HG03575 (cell line): Measurements from ENCODE around the gene CCNB1.
"Not testable (repeated sequence)": the region's sequence is repeated elsewhere in the genome, so short reads cannot be mapped to it uniquely, and the experiment has no call there.

Experiments
- ATAC-seq: cut with Tn5 transposase; IDR thresholded peaks from one replicate; pipeline ENCODE4 v1.9.1; 2021; ENCODE audit not compliant: unreplicated experiment, insufficient number of reproducible peaks, low FRiP score; ENCODE audit errors: extremely low read depth

The CCNB1 gene

DNA sequence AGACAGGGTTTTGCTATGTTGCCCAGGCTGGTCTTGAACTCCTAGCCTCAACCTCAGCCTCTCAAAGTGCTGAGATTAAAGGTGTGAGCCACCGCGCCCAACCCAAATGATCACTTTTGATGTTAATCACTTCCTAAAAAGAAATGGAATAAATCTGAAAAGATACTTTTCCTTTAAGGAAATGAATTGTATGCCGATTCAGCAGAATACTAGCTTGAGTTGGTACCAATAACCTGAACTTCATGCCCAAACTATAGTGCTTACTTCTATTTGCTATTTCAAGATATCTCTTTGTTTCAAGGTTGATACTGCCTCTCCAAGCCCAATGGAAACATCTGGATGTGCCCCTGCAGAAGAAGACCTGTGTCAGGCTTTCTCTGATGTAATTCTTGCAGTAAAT, 4.0 kb downstream of the CCNB1 start:
- ATAC-seq = no peak

DNA sequence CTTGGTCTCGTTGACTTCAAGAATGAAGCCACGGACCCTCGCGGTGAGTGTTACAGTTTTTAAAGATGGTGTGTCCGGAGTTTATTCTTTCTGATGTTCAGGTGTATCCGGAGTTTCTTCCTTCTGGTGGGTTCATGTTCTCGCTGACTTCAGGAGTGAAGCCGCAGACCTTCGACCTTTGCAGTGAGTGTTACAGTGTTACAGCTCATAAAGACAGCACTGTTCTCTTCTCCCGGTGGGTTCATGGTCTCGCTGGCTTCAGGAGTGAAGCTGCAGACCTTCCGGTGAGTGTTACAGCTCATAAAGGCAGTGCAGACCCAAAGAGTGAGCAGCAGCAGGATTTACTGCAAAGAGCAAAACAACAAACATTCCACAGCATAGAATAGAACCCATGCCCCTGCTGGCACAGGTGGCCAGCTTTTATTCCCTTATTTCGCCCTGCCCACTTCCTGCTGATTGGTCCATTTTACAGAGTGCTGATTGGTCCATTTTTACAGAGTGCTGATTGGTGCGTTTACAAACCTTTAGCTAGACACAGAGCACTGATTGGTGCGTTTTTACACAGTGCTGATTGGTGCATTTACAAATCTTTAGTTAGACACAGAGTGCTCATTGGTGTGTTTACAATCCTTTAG, 14.8 kb downstream of the CCNB1 start:
- ATAC-seq = not testable (repeated sequence)

DNA sequence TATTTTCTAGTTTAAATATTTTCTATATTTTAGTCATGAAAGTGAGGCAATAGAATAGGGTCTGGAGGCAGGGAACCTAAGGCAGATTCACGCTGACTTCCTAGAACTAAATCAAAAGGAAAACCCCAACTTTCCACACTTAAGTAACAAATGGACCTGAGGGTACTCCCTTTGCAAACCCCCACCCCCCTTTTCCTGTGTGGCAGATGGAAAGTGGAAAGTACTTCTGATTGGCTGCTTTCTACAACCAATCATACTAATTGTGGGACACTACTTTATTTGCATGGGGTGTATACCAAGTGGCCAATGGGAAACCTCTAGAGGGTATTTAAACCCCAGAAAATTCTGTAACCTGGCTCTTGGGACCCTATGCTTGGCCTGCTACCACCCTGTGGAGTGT, 17.7 kb downstream of the CCNB1 start:
- ATAC-seq = no peak

DNA sequence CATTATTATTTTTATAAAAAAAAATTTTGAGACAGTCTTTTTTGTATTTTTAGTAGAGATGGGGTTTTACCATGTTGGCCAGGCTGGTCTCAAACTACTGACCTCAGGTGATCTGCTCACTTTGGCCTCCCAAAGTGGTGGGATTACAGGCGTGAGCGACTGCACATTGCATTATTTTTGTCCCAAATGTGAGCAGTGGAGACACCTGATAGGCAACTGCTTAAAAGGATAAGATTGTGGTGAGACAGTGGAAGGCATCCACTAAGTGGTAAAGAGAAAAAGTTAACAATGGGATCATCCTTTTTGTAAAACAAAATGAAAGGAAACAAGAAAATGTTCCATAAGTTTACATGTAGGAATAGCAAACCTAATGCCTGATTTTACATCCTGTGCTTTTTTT, 20.4 kb downstream of the CCNB1 start:
- no peak for ATAC-seq

DNA sequence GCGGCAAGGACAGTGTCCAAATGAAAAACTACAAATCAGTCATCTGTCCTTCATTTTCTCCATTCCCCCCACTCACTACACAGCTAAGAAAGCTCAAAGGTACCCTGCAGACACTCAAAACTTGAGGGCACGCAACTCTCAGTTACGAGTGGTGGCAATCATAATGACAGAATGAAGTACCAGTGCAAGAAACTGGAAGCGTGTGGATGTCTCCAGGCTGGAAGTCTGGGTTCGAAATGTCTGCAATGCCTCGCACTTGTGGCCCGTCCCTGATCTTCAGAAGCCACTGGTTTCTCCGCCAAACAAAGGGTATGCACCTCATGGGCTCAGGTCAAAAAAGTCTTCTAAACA, 21.8 kb downstream of the CCNB1 start:
- ATAC-seq = no peak

DNA sequence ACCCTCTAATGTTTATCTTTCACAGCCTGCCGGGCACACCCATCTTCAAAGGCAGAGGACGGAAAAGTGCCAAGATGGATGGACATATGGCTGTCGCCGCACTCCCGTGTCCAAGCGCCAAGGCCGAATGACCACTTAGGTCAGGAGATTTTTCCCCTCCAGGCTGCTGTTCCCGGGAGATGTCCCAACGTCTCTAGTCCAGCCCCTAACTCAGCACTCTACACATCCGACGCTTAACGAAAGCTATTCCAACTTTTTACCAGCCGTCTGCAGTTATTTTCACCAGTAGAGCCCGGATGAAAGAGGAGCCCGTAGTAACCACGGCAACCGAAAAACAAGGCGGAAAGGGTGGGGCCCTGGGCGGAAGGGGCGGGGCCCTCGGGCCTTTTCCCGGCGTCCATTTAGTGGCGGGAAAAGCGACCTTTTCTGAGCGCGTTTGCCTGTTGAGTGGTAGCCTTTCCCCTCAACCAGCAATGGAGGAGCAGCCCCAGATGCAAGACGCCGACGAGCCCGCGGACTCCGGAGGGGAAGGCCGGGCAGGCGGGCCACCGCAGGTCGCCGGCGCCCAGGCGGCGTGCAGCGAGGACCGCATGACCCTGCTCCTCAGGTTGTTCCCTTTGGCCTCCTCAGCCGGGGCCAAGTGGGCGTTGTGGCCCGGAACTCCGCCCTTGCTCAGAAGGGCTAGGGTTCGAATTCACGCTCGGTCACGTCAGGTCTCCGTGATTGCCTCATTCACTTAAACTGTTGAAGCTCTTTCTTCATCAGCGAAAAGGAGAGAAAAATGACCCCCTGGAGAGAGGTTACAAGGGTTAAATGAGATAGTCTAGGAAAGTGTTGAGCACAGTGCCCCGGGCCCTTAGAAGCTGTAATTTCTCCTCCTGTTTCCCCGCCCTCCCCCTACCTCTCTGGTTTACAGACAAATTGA, 22.5 kb downstream of the CCNB1 start, which contains the start of gene CENPH:
TSS of gene CENPH (plus strand) at position 422 of the 925 bp plus-strand sequence. CDS start at position 474, 52 bp downstream.
- ATAC-seq = peak; percentile 33

DNA sequence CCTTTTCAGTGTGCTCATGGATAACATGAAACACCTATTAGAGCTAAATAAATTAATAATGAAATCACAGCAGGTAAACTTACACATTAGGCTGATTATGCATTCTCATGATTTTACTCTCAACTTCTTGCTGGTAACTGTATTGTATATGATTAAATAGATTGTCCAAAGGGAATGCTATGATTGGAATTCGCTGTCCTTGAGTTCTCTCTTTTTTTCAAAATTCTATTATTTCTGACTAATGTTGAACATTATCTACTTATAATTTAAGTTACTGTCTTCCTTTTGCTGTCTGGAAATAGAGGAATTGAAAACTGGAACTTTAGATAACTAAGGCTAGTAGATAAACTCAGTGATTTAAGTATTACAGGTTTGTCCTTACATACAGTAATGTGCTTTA, 35.5 kb downstream of the CCNB1 start:
- ATAC-seq = no peak

DNA sequence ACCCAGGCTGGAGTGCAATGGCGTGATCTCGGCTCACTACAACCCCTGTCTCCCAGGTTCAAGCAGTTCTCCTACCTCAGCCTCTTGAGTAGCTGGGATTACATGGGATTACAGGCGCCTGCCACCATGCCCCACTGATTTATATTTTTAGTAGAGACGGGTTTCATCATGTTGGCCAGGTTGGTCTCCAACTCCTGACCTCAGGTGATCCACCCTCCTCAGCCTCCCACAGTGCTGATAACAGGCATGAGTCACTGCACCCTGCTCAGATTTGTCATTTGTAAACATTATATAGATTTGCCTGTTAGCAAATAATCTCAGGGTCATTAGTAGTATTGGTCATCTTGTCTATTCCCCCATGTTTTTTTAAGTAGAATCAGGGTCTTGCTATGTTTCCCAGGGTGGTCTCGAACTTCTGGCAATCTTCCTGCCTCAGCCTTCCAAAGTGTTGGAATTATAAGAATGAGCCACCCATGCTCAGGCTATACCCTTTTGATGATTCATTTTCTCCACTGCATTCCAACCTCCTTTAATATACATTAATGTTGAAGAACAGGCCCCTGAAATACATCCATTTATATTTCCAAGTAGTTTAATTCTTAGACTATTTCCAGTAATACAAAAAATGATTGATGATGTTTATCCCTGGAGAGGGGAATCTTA, 39.7 kb downstream of the CCNB1 start:
- ATAC-seq = no peak

DNA sequence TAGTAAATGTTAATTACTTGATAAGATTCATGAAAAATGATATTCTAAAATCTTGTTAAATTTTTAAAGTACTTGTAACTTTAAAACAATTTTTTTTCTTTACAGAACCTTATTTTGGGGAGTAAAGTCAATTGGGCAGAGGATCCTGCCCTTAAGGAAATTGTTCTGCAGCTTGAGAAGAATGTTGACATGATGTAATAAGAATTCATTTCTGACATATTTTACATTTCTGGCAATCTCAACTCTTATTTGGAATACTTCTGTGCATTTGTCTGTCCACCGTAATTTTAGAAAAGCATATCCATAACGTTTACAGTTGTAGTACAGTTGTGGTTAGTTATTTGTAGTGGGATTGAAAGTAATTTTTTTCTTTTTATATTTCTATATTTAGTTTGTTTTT, 42.7 kb downstream of the CCNB1 start:
- ATAC-seq = no peak

DNA sequence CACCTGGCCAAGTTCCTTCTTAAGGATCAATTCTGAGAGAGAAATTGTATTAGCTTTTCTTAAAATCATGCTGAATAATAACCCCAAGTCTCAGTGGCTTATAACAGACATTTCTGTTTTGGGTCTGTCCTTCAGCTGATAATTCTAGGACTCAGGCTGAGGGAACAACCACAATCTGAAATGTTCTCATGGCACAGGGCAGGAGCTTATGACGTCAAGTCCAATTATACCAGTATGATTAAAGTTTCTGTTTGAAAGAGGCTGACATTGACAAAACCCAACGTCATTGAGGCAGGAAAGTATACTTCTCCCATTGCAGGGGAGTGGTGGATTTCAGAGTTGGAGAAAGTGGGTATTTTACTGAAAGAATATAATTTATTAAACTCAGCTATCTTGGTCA, 44.2 kb downstream of the CCNB1 start:
- ATAC-seq = no peak

DNA sequence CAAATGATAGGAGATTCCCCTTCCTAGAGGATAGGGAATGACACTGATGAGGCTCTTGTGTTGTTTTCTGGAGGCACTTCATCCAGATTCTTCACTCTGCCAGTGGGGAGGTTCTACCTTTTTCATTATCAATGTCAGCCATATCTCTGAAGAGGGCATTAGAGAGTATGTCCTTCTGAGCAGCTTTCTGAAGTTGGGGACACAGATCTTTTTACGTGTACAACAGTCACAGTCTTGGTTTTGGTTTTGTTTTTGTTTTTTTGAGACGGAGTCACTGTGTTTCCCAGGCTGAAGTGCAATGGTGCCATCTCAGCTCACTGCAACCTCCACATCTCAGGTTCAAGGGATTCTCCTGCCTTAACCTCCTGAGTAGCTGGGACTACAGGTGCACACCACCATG, 45.1 kb downstream of the CCNB1 start:
- ATAC-seq = no peak

DNA sequence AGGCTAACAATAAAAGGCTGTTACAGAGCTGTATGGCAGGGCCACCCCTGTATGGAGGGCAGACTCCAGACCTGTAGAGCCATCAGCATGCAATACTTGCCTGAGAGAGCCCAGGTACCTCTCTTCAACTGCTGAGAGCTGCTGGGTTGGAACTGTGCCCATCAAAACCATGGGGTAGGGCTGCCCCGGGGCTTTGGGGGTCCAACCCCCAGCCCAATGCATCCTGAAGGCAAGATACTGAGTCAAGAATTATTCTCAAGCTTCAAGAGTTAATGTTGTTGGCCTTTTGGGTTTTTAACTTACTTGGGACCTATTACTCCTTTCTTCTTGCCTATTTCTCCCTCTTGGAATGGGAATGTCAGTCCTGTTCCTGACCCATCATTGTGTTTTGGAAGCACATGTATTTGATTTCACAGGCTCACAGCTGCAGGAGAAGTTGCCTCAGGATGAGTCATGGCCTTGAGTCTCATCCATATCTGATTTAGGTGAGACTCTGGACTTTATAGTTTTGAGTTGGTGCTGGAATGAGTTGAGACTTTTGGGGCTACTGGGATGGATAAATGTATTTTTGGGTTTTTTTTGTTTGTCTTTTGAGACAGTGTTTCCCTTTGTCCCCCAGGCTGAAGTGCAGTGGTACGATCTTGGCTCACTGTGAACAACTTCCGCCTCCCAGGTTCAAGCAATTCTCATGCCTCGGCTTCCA, 46.7 kb downstream of the CCNB1 start:
- ATAC-seq = no peak

DNA sequence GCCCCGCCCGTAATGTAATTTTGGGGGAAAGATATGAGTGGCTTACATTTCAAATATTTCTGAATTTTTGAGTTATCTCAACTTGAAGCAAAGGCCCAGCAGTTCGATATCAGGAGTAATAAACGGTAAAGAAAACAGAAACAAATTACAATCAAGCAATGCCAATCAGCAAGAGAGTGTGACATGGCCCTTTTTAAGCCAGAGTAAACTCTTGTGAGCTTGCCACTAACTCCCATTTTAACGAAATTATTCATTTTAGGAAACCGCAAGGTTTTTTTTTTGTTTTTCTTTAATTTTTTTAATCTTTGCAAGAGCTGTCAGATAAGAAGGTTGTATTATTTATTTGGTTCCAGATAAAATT, 50.2 kb downstream of the CCNB1 start:
- no peak for ATAC-seq

DNA sequence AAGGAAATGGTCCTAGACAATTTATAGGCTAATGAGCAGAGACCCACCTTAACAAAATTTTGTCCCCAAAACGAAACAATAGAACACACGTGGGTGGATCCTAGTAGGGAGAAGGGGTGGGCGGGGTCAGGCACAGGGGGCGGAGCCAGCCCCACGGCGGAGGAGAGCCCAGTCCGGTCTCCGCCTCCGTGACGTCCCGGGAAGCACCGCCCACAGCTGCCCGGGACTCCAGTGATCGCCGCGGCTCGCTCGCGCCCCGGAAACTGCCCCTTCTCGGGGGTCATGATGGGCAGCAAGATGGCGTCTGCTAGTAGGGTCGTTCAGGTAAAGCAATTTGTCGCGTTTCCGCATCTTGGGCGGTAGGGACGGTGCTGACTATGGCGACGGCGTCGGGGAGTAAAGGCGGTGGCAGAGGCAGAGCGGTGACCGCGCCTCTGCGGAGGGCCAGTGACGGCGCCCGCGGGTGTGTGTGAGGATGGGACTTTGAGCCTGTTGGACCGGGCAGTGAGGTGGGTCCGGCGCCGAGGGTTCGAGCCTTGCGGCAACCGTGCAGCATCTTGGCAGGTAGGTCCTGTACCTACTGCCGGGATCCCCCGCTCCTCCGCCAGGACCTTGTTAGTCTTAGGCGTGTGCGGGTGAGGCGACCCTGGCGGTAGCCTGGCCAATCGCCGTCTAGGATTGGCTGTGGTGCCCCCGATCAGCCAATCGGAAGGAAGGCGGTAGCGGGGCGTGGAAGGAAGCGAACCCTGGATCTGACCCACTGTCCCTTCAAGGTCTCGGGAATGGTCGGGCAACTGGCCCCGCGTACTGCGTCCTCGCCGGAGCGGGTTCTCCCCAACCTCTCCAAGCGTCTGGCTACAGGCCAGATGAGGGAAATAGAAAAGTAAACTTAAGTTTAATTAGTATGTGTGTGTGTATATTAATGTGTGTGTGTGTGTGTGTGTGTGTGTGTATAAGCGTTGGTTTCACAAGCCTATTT, 50.9 kb downstream of the CCNB1 start:
- ATAC-seq = peak; percentile 70

DNA sequence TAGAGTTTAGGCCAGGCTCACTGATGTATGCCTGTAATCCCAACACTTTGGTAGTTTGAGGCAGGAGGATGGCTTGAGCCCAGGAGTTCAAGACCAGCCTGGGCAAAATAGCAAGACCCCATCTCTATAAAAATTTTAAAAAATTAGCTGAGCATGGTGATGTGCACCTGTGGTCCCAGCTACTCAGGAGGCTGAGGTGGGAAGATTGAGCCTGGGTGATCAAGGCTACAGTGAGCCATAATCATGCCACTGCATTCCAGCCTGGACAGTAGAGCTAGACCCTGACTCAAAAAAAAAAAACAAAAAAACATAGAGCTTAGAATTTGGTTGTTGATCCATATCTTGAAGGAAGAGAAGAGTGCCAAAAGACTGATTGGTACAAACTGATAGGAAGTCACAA, 53.0 kb downstream of the CCNB1 start:
- no peak for ATAC-seq

DNA sequence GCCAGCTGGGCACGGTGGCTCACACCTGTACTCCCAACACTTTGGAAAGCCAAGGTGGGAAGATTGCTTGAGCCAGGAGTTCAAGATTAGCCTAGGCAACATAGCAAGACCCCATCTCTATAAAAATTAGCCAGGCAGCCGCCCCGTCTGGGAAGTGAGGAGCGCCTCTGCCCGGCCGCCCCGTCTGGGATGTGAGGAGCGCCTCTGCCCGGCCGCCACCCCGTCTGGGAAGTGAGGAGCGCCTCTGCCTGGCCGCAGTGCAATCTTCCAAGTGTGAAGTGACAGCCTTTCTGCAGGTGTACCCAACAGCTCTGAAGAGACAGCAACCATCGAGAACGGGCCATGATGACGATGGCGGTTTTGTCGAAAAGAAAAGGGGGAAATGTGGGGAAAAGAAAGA, 53.4 kb downstream of the CCNB1 start:
- ATAC-seq = not testable (repeated sequence)

DNA sequence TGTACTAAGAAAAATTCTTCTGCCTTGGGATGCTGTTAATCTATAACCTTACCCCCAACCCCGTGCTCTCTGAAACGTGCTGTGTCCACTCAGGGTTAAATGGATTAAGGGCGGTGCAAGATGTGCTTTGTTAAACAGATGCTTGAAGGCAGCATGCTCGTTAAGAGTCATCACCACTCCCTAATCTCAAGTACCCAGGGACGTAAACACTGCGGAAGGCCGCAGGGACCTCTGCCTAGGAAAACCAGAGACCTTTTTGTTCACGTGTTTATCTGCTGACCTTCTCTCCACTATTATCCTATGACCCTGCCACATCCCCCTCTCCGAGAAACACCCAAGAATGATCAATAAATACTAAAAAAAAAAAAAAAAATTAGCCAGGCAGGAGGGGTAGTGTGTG, 53.9 kb downstream of the CCNB1 start:
- not testable (repeated sequence) for ATAC-seq

DNA sequence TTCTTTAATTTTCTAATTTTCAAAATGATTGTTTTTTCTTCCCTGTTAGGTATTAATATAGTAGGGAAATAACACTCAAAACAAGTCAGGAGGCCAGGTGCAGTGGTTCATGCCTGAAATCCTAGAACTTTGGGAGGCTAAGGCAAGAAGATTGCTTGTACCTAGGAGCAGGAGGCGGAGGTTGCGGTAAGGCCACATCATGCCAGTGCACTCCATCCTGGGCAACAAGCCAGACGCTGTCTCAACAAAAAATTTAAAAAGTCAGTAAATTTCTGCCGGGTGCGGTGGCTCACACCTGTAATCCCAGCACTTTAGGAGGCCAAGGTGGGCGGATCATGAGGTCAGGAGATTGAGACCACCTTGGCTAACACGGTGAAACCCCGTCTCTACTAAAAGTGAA, 57.6 kb downstream of the CCNB1 start:
- ATAC-seq = no peak
